AG09319 (cell line): ENCODE data around the gene CHCHD6.

Source experiments
- DNase-seq: peaks from one replicate; pipeline ENCODE4 v3.0.0-alpha.2; 2010; ENCODE audit warnings: low read depth; ENCODE audit errors: extremely low read depth
- TF ChIP-seq, protein P1 (sequence below): IDR thresholded peaks from 2 replicates; pipeline ENCODE4 v1.5.1; 2011; ENCODE audit warnings: low read depth, mild to moderate bottlenecking, inconsistent platforms, low read length, moderate library complexity

CHCHD6 gene

DNA sequence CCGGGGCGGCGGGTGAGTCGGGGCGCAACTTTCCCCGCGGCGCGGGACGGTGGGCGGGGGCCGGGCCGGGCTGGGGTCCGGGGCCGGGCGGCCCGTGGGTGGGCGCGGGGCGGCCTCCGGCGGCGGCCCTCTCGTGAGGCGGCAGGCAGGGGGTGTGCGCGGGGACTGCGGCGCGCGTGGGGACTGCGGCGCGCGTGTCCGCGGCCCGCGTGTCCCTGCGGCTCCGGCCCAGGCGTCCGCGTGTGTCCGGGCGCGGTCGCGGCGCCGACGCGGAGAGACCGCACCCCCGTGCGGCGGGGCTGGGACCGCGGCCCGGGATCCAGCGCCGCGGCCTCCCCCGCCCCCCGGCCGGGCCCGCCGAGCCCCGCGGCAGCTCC lies 279.2 kb downstream of the CHCHD6 start:
- no peak for DNase-seq
- TF ChIP-seq, protein P1, sequence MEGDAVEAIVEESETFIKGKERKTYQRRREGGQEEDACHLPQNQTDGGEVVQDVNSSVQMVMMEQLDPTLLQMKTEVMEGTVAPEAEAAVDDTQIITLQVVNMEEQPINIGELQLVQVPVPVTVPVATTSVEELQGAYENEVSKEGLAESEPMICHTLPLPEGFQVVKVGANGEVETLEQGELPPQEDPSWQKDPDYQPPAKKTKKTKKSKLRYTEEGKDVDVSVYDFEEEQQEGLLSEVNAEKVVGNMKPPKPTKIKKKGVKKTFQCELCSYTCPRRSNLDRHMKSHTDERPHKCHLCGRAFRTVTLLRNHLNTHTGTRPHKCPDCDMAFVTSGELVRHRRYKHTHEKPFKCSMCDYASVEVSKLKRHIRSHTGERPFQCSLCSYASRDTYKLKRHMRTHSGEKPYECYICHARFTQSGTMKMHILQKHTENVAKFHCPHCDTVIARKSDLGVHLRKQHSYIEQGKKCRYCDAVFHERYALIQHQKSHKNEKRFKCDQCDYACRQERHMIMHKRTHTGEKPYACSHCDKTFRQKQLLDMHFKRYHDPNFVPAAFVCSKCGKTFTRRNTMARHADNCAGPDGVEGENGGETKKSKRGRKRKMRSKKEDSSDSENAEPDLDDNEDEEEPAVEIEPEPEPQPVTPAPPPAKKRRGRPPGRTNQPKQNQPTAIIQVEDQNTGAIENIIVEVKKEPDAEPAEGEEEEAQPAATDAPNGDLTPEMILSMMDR = no peak

DNA sequence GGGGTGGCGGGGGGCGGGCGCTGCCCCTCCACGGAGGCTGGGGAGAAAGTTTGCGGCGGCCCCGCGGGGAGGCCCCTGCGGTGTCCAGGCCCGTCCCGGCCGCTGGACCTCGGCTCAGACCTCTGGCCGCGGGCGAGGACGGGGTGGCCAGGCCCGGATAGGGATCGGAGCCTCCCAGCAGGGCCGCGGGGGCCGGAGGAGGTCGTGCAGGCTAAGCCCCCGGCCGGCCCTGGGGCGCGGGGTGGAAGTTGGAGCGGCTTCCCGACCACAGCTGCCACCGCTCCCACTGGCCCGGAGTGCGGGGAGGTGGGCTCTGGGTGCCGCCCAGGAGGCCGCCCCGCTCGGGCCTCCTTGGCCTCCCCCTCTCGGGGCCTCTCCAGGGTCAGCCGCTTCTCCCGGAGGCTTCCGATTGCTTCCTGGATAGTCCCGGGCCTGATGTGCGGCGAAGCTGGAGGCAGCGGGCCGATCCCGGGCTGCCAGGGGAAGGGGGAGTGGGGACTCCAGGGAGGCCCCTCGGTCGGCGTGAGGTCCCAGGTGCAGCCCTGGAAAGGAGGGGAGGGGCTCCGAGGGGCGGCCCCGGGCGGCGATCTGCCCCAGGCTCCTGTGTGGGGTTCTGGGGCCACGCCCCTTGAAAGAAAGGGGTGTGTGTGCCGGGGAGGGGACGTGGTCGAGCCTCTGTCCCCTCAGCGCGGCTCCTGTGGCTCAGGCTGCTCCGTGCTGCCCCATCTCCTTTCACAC lies 279.8 kb downstream of the CHCHD6 start:
- no peak for DNase-seq
- TF ChIP-seq, protein P1 = no peak

DNA sequence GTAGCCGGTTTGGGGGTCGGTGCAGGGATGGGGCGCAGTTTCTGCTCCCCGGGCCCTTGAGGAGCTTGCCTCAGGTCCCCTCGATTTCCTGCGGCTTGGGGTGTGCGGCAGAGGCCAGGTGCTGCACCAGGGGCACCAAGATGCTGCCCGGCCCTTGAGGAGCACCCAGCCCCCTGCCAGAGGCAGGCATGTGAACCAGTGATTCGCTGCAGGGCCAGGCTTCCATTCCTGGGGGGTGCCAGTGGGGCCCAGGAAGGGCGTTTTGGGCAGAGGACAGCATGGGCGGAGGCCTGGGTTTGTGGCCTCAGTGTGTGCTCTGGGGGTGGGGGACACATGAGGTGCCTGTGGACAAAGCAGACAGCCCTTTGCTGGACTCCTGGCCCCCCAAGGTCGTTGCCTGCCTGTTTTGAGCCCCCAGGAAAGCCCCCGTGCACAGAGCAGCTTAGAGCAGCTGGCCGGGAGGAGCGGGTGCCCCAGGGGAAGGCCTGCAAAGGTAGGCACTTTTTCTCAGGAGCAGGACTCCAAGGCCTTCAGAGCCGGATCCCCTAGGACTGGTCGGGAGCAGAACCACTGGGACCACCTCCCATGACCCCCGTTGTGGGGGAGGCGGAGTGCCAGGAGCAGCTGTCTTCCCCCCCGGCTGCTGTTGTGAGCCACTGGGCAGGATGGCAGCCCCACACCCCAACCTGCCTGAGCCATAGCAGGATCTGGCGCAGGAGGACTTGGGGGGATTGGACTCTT lies 280.5 kb downstream of the CHCHD6 start:
- TF ChIP-seq, protein P1 = no peak
- no peak for DNase-seq

DNA sequence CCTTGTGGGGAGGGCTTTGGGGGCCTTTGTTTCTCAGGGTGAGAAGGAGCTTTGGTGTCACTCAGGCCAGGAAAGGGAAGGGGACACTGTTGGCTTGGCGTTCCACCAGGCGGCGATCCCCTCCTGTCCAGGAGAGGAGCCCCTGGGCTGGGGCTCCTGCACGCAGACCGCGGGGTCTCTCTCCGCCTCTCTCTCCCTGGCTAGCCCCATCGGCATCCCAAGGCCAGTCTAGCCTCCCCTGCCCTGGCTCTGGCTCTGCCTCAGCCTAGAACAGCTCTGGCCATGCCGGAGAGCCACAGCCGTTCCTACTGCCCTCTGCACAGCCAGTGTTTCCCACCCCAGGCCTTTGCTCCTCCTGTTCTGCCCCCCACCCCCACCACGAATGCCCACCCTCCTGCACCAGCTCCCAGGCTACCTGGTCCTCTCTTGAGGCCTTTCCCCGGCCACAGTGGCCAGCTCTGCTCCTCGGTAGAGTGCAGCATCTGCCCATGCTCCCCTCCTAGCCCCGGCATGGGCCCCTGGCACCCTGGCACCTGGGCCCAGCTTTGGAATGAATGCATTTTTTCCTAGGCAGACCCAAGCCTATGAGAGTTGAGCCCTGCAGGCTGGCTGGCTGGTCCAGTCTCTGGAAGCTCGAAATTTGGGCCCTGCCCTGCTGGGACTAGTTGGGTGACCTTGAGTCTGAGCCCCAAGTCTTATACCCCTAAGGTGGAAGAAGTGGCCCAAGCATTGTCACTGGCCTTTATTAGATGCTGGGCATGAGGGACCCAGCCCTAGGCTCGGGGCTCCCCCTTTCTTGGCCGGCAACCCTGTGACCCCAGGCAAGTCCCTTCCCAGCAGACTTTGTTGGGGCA lies 281.3 kb downstream of the CHCHD6 start:
- no peak for DNase-seq
- TF ChIP-seq, protein P1 = no peak; the same call in 1 of the 2 replicates

DNA sequence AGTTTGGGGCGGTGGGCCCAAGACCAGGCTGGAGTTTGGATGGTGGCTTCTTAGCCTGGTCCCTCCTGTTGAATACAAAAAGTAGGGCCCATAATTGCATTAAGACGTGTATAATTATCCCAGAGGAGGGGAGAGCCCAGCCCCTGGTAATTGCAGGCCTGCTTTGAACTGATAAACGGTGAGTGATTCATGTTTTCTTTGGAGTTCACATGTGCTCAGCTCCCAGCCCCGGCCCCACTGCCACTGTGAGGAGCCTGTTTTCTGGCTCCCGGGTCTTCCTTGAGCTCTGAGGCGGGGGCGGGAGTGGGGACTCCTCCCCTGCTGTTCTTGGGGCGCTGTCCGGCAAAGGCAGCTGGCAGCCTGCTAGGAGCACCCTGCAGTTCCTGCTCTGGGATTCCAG lies 282.0 kb downstream of the CHCHD6 start:
- DNase-seq = no peak
- TF ChIP-seq, protein P1 = no peak

DNA sequence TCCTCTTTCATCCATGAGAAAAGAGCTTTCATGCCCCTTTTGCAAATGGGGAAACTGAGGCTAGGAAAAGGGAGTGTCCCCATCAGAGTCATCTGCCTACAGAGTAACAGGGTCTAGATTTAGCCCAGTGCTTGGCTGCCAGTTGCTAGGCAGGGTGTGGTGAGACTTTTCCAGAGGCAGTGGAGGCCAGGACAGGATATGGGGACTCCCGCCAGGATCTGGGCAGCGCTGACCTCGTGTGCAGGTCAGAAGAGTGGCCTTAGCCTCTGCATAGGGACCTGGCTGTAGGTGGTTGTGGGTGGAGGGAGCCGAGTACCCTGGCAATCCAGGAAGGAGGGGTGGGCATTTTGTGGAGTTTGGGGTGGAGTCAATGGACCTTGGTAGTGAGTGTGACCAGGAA lies 283.1 kb downstream of the CHCHD6 start:
- DNase-seq = no peak
- TF ChIP-seq, protein P1 = no peak
